OCI-LY3 (cell line): Measurements from ENCODE around the gene SORCS3.

Experiments
- H2AFZ ChIP-seq: fragments of 200-600, 300-600 bp; shearing (Covaris generic); 2 replicates; pipeline ENCODE4 v1.6.0; 2014; ENCODE audit warnings: antibody characterized with exemption, low read depth, low read length
- H3K27ac ChIP-seq: fragments of 200-600, 300-600 bp; sonication (generic); 2 replicates; pipeline ENCODE4 v1.5.1; 2014; ENCODE audit warnings: mild to moderate bottlenecking, low read length, moderate library complexity, mixed read lengths
- H3K27me3 ChIP-seq: fragments of 200-600, 300-600 bp; sonication (generic); 2 replicates; pipeline ENCODE4 v1.6.1; 2014; ENCODE audit warnings: low read depth, low read length, mixed read lengths
- H3K36me3 ChIP-seq: fragments of 200-600, 300-600 bp; sonication (generic); replicated peaks from 2 replicates; pipeline ENCODE3; 2014; ENCODE audit warnings: low read depth, low read length, mixed read lengths
- H3K4me1 ChIP-seq: fragments of 300-600, 200-600 bp; sonication (generic); 2 replicates; pipeline ENCODE4 v1.6.1; 2014; ENCODE audit warnings: low read length, mixed read lengths
- H3K4me2 ChIP-seq: fragments of 200-600, 300-600 bp; sonication (generic); 2 replicates; pipeline ENCODE4 v1.6.1; 2014; ENCODE audit warnings: low read length, mixed read lengths
- H3K4me3 ChIP-seq: fragments of 300-600, 200-600 bp; sonication (generic); 2 replicates; pipeline ENCODE4 v1.5.1; 2014; ENCODE audit warnings: antibody characterized with exemption, mild to moderate bottlenecking, low read length, moderate library complexity
- H3K79me2 ChIP-seq: fragments of 300-600, 200-600 bp; shearing (Covaris generic); 2 replicates; pipeline ENCODE4 v1.6.1; 2014; ENCODE audit warnings: mild to moderate bottlenecking, low read length, mixed read lengths
- H3K9ac ChIP-seq: fragments of 300-600, 200-600 bp; shearing (Covaris generic); 2 replicates; pipeline ENCODE4 v1.6.0; 2014; ENCODE audit warnings: mild to moderate bottlenecking, low read length, moderate library complexity
- H3K9me3 ChIP-seq: fragments of 200-600, 300-600 bp; shearing (Covaris generic); 2 replicates; pipeline ENCODE4 v1.6.1; 2014; ENCODE audit warnings: low read length, mixed read lengths; ENCODE audit not compliant: insufficient read depth
- H4K20me1 ChIP-seq: fragments of 200-600, 300-600 bp; sonication (generic); 2 replicates; pipeline ENCODE4 v1.6.1; 2016; ENCODE audit warnings: low read length, mixed read lengths; ENCODE audit not compliant: insufficient read depth
- CTCF ChIP-seq: fragments of 200-600, 300-600 bp; sonication (generic); IDR thresholded peaks from 2 replicates; pipeline ENCODE4 v1.5.1; 2014; ENCODE audit warnings: antibody characterized with exemption, low read length, low read depth
- EZH2phosphoT487 ChIP-seq: fragments of 200-600 bp; shearing (Covaris generic); IDR thresholded peaks from 2 replicates; pipeline ENCODE4 v1.6.1; 2018; ENCODE audit warnings: antibody characterized with exemption, mixed run types, low read depth

The SORCS3 gene

GRCh38 chr10:105062951-105063350 lies 421.9 kb downstream of the SORCS3 start:
- Histone ChIP-seq H3K9me3 (no peaks in the 10 kb centered on the region), H3K36me3 (no peaks in the 10 kb centered on the region)
- TF ChIP-seq CTCF (no peak), EZH2phosphoT487 (no peak)

GRCh38 chr10:105063796-105064195 lies 422.7 kb downstream of the SORCS3 start:
- no peak overlapping the region for H3K4me3 ChIP-seq
- H3K9ac ChIP-seq: no peak overlapping the region
- H3K79me2 ChIP-seq: no peaks in the 10 kb centered on the region
- no peaks in the 10 kb centered on the region for H3K9me3 ChIP-seq
- H2AFZ ChIP-seq: no peak overlapping the region
- no peak overlapping the region for H3K27ac ChIP-seq
- H3K27me3 ChIP-seq: no peaks in the 10 kb centered on the region
- H3K4me2 ChIP-seq: no peak overlapping the region
- peak; percentile 47 for TF ChIP-seq CTCF
- no peak for TF ChIP-seq EZH2phosphoT487
- H3K36me3 ChIP-seq: no peaks in the 10 kb centered on the region
- H4K20me1 ChIP-seq: no peaks in the 10 kb centered on the region
- H3K4me1 ChIP-seq: no peaks in the 10 kb centered on the region

More at GRCh38 chr10:105062951-105063350, 421.9 kb downstream of the SORCS3 start:
- Histone ChIP-seq H3K9ac (no peak overlapping the region), H2AFZ (no peak overlapping the region), H3K4me2 (no peak overlapping the region), H3K4me3 (no peak overlapping the region), H3K79me2 (no peaks in the 10 kb centered on the region), H3K27me3 (no peaks in the 10 kb centered on the region), H3K27ac (no peak overlapping the region), H4K20me1 (no peaks in the 10 kb centered on the region), H3K4me1 (no peaks in the 10 kb centered on the region)

DNA sequence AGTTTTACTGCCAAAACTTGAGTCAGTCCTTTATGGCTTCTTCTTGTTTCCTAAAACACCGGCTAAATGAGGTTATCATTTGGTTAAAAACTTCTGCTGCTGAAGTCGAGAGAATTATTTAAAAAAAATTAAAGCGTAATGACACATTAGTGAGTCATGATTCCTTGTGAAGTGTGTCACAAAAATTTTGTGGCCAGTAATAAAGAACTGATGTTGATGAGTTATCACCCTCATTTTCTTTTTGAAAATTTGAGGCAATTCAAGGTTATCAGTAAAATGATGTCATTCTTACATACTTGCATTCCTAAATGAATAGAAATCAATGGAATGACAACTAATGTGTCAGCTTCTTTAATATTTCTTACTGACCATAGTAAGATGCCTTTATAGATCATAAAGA lies 427.4 kb downstream of the SORCS3 start:
- Histone ChIP-seq H3K36me3 (no peaks in the 10 kb centered on the region), H2AFZ (no peak overlapping the region), H3K79me2 (no peaks in the 10 kb centered on the region), H4K20me1 (no peaks in the 10 kb centered on the region), H3K4me3 (no peak overlapping the region), H3K4me2 (no peak overlapping the region), H3K27ac (no peak overlapping the region), H3K9me3 (no peaks in the 10 kb centered on the region), H3K4me1 (no peaks in the 10 kb centered on the region), H3K9ac (no peak overlapping the region), H3K27me3 (no peaks in the 10 kb centered on the region)
- TF ChIP-seq EZH2phosphoT487: no peak
- TF ChIP-seq CTCF: no peak

- no peaks in the 10 kb centered on the region for H4K20me1 ChIP-seq
- no peak overlapping the region for H3K4me3 ChIP-seq
- no peaks in the 10 kb centered on the region for H3K36me3 ChIP-seq
- no peaks in the 10 kb centered on the region for H3K9me3 ChIP-seq
- H2AFZ ChIP-seq: no peak overlapping the region
- H3K4me1 ChIP-seq: no peaks in the 10 kb centered on the region
- H3K4me2 ChIP-seq: no peak overlapping the region
- TF ChIP-seq EZH2phosphoT487 (no peak), CTCF (no peak)
- H3K79me2 ChIP-seq: no peaks in the 10 kb centered on the region
- H3K27me3 ChIP-seq: no peaks in the 10 kb centered on the region
- no peak overlapping the region for H3K27ac ChIP-seq
- no peak overlapping the region for H3K9ac ChIP-seq
Observed at GRCh38 chr10:105070249-105070648, 429.2 kb downstream of the SORCS3 start.
